ENCODE measurements around the gene SYCE3.

SYCE3 gene

DNA sequence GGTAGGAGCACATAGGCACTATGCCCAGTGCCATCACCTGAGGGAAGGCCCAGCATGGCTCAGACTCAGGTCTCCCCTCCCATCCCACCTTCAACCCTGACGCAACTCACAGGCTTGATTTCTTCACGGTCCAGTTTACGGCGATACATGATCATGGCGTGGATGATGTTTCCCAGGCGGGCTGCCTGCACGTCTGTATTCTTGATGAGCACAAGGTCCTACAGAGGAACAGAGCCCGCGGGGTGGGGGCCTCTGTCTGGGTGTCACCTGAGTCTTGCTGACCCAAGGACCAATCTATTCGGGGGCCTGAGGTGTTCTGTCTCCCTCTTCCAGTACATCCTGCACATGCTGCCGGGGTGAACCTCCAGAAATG, 11.7 kb upstream of the SYCE3 start:
- DNase-seq, result no peak

DNA sequence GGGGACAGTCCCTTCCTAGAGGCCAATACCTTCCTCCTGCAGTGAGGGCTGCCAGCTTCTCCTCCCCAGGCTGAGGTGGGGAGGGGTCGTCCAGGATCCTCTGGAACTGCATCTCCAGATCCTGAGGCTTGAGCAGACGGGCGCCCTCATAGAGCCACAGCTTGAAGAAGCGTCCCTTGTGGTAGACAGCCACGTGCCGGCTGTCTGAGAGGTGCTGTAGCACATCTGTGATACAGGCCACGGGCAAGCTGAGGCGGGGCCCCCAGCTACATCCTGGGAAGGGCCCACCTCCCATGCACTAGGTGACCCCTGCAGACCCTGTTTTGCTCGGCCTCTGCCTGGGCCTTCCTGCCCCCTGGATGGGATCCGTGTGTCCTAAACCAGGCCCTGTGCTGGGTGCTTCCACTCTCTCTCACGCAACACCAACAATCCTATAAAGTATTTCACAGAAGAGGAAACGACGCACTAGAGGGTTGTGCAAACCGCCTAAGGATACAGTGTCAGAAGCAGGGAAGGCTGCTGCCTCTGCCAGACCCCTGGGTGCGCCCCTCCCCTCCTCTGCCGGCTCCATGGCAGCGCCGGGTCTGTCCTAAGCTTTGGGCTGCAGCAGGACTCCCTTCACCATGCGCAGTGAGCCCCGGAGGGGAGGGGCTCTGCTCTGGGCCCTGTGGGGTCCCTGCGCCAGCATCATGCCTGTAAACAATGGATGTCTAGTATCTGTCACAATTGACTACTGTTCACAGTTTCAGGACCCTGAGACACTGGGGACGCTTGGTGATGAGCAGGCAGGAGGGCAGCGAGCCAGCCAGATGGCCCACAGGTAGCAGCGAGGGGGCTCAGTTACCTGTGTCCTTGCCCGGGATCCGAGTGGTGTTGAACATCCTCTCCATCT, 11.0 kb upstream of the SYCE3 start:
- no peak for DNase-seq

DNA sequence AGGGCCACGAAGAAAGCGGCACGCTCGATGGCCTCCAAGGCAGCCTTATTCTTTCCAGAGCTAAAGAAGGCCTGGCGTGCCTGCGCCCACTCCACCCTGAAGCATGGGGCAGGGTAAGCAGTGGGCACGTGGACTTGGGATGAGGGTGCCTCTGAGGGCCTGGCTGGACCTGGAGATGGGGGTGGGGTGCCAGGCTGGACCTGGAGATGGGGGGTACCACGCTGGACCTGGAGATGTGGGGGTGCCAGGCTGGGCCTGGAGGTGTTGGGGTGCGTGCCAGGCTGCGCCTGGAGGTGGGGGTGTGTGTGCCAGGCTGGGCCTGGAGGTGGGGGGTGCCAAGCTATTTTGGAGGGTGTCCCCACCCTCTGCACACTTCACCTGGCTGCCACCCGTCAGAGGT, 10.2 kb upstream of the SYCE3 start:
- no peak for DNase-seq

DNA sequence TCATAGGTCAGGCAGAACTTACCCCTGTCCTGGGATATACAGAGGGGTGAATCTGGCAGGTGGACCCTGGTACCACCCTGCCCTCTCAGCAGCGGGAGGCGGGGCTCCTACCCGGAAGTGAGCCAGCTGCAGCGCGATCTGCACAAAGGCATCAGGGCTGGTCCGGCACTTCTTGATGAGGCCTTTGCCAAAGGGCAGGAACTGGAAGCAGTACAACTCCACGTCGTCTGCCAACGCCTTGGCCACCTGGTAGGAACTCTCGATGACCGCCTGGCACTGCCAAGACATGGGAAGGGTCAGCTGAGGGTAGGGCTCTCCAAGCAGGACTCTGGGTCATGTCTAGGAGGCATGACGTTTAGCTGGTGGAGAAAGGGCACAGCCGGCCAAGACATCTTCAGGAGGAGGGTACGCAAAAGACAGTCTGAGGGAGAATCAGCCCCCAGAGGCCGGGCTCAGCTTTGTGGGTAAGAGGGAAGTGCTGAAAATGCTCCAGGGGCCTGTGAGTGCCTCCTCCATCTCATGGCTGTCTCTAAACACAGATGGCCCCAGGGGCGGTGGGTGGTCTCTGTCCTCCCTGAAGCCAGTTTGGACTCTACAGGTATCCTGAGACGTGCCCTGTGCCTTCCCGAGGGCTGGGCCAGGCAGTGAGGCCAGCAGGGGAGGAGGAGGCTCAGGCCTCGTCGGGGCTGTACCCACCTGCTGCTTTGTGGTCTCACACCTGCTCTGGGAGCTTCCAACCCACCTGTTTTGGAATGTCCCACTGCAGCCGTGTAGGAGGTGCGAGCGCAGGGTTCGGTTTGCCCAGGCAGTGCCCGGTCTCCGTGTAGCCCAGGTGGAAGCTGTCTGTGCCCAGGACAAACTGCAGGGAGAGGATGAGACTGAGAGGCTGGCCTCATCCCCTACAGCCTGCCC, 8.8 kb upstream of the SYCE3 start:
- DNase-seq, result no peak

DNA sequence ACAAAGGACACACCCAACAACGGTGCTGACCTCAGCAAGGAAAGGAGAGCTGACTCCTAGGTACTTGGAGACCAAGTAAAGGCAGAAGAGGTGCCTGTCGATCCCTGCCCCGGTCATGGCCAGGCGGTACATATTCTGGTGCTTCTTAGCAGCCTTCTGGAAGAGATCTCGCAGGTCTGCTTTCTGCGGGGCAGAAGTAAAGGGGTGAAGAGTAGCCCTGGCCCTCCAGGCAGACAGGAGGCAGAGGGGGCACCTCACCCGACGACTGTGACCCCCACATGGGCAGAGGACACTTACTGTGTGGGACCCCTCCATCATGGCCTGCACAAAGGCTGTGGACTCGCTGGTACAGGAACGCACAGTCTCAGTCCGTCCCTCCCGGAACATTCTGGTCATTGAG, 8.1 kb upstream of the SYCE3 start:
- no peak for DNase-seq

DNA sequence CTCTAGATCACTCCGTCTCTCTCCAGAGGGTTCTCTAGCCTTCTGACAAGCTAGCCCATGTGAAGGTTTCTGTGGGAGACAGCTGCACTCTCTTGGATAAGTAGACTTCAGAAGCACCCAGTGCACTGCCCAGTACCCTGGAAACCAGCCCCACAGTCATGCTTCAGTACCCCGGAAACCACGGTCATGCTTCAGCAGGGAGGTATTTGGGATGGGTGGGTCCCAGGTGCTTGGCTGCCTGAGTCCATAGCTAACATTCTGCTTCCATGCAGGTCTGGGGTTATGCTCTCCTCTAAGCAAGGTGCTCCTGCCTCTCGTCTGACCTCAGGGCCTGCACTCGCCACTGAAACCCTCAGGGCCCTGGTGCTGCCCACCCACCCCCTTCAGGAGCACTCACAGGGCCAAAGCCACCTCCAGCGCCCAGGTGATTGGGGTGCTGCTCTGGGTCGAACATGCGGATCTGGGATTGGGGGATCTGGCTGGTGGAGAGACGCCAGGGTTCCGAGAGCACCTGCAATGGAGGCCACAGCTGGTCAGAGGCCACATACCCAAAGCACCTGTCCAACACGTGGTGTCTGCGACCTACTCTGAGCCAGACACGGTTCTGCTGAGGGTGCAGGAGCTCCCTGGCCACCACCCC, 7.3 kb upstream of the SYCE3 start:
- DNase-seq, result no peak

DNA sequence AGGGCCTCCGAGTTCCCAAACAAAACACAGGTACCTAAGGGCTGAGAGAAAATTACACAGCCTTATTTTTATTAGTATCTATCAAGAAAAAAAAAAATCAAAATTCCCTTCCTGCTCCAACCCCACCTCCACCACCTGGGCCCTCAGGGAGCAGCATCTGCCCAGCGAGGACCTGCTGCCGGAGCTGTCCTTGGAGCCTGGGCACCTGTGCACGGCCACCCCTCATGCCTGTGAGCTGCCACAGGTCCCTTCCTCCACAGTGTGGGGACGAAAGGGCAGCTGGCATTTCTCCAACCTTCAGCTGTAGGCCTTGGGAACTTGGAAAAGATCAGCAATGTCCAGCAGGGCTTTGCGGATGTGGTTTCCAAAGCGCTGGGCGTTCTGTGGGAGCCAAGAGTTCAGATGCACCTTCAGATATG, 6.3 kb upstream of the SYCE3 start:
- DNase-seq, result no peak

DNA sequence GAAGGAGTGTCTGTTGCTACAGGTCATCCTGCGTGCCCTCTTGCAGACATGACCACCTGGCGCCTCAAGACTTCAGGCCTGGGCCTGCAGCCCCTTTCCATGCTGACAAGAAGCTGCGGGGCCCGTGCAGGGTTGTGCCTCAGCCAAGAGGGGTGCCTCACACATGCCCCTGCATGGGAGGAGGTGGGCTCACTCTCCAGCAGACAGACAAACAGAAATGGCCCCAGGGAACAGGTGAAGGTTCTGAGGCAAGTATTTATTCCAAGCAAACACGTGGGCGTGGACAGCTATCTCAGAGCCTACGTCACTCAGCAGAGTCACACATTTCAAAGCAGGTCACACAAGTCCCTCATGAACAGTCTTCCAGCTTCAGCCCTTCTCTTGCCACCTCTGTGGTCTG, 5.9 kb upstream of the SYCE3 start:
- DNase-seq, result no peak

DNA sequence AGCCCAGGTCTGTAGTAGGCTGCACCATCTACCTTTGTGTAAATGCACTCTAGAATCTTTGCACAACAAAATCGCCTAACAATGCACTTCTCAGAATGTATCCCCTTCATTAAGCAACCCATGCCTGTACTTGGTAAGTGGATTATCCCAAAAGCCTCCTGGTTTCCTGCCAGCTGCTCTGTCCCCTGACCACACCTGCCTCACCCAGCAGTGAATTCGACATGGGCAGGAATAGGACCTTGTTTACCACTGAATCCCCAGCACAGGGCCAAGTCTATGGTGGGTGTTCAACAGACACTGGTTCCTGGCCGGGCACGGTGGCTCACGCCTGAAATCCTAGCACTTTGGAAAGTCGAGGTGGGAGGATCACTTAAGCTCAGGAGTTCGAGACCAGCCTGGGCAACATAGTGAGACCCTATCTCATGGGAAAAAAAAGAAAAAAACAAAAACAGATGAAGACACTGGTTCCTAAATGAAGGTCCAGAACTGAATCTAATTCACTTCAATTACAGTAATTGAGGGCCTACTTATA, 5.1 kb upstream of the SYCE3 start:
- no peak for DNase-seq

DNA sequence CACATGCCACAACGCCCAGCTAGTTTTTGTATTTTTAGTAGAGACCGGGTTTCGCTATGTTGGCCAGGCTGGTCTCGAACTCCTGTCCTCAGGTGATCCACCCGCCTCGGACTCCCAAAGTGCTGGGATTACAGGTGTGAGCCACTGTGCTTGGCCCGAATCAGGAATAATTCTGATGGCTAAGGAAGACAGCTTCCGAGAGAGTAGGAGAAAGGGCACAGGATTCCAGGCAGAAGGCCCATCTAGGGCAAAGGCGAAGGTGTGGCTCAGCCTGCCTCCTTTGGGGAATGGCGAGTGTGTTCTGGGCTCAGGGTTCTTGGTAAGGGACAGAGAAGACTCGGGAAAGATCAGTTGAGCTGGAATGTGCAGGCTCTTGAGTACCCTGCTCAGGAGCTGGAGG, 1.6 kb upstream of the SYCE3 start:
- no peak for DNase-seq

DNA sequence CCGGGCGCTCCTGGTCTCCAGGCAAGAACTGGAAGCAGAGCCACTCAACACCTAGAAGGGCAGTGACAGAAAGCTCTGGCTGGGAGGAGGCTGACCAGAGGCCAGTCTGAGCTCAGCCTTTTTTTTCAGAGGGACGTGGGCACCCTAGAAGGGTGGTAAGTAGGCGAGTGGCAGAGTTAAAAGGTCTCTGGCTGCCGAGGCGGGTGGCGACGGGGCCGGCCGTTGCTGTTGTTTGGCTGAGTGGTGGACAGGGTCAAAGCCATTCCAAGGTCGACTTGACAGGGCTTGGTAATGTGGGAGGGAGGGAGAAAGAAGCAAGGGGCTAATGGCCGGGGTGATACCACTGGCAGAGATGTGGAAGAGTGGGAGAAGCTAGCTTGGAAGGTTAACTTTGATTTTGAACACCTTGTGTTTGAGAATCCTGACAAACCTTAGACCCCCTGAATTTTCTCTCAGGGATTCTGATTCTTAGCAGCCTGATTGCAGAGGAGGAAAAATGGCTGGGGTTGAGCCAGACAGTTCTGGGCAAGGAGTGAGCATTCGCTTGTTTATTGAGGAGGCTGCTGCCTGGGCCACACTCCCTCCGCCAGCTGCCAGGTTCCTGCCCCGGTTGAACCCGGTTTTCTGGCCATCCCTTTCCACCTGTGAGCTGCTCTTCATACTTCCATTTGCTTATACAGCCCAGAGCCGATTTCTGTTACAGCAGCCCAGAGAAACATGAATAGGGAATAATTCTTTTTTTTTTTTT, 868 bp upstream of the SYCE3 start:
- no peak for DNase-seq

DNA sequence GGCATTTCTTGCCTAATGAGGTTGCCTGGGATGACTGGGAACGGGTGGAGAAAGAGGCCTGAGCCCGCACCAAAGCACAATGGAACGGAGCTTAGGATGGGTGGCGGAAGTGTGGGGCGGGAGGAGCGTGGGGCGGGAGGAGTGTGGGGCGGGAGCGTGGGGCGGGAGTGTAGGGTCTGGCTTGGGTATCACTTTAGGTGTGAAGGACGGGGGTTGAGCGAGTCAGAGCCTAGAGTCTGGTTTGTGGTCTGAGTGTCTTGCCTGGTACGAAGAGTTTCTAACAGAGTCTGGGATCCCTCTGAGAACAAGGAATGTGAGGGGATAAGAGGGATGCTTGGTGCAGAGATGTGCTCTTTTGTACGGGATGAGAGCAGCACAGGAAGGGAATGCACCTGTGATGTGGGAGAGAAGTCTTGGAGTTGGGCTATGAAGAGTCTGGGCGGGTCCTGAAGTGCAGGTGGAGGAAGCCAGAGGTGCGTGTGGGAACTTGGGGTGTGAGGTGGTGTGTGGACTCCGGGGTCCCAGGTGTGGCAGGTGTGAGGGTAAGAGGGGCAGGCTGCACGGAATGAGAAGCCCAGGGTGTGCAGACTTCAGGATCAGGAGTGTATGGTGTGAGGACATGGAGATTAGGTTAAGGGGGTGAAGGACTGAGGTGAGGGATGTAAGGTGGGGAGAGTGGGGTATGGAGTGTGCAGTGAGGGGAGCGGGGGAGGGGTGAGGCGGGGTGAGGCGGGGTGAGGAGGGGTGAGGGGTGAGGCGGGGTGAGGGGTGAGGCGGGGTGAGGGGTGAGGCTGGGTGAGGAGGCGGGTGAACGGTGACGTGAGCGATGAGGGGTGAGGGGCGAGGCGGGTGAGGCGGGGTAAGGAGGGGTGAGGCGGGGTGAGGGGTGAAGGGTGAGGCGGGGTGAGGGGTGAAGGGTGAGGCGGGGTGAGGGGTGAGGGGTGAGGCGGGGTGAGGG, 1.0 kb downstream of the SYCE3 start:
- no peak for DNase-seq

DNA sequence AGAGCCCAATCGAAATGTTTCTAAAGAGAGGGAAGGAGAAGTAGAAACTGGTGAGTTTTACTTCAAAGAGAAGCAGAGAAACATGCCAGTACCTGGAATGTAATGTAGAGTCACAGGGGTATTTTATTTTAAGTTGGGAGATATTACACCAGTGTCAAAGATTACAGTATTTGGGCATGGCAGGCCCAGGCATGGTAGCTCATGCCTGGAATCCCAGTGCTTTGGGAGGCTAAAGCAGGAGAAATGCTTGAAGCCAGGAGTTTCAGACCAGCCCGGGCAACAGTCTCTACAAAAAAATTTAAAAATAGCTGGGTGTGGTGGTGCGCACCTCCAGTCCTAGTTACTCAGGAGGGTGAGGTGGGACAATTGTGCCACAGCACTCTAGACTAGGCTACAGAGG, 2.7 kb downstream of the SYCE3 start:
- DNase-seq, result no peak

DNA sequence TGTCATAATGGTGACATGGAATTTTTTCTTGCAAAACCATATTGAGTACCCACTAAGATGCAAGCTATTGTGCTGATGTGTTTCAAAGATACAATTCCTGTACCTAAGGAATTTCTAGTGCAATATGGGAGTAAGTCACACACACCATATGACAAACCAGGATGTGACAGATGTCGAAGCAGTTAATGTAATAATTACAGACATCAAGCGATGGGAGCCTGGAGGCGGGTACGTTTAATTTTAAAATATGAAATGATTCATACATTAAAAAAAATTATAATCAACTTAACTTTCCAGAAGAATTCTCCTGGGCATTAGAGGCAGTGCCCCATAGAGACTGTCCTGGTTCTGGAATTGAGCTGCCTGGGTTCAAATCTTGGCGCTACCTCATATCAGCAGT, 6.0 kb downstream of the SYCE3 start:
- DNase-seq, result no peak

DNA sequence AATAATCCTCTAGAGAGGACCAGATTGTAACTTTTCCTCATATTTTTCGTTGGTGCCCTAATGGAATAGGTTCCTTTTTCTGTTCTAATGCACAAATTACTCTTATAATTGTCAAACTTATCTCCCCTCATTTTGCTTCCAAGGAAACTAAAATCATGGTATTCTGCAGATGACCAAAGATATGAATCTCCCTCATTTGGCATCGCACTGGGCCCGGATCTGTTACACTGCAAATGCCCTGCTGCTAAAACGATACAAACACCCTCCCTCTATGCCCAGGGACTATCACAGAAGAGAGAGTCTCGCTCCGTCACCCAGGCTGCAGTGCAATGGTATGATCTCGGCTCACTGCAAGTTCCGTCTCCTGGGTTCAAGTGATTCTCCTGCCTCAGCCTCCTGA, 9.4 kb downstream of the SYCE3 start:
- DNase-seq, result no peak

DNA sequence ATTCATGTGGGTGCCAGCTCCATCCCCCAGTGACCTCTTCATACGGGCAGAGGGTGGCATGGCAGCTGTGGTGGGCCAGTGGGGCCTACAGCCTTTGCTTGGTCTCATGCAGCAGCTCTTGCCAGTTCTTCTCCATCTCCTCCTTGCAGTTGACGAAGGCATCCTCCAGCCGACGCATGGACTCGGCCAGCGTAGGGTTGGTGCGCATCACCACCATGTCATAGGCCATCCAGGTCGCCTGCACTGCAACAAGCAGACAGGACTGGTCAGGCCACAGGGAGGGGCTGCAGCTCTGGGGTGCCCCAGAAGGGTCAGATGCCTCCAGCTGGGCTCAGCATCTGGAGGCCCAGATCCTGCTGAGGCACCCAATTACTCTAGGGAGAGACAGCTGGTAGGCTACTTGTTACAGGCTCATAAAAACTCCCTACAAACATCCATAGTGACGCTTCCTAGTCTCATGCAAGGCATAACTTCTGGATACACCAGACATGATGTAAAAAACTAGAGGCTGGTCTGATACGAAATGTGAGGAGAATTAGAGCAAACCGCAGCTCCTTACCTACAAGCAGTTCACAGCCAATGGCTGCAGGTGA, 11.5 kb downstream of the SYCE3 start:
- DNase-seq, result no peak

DNA sequence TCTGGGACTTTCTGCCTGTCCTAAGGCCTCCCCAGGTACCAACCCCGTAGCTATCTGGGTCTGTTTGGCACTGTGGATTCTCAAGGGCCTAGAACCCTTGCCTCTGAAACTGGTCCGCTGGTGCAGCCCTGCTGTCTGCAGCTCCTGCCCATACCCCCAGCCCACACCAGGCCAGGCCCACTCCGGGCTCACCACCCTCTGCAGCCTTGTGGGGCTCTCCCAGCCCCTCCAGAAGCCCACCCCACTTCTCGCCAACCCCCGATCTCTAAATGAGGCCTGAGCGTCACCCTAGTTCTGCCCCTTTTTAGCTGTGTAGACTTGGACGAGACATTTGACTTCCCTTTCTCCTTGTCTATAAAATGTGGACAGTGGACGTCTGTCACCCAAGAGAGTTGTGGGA, 12.3 kb downstream of the SYCE3 start:
- no peak for DNase-seq

DNA sequence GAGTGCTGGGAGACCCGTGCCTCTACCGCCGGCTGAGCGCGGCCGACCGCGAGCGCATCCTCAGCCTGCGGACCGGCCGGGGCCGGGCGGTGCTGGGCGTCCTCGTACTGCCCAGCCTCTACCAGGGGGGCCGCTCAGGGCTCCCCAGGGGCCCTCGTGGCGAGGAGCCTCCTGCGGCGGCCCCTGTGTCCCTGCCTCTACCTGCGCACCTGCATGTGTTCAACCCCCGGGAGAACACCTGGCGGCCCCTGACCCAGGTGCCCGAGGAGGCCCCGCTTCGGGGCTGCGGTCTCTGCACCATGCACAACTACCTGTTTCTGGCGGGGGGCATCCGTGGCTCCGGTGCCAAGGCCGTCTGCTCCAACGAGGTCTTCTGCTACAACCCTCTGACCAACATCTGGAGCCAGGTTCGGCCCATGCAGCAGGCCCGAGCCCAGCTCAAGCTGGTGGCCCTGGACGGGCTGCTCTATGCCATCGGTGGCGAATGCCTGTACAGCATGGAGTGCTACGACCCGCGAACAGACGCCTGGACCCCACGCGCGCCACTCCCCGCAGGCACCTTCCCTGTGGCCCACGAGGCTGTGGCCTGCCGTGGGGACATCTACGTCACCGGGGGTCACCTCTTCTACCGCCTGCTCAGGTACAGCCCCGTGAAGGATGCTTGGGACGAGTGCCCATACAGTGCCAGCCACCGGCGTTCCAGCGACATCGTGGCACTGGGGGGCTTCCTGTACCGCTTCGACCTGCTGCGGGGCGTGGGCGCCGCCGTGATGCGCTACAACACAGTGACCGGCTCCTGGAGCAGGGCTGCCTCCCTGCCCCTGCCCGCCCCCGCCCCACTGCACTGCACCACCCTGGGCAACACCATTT, 13.6 kb downstream of the SYCE3 start:
- no peak for DNase-seq

DNA sequence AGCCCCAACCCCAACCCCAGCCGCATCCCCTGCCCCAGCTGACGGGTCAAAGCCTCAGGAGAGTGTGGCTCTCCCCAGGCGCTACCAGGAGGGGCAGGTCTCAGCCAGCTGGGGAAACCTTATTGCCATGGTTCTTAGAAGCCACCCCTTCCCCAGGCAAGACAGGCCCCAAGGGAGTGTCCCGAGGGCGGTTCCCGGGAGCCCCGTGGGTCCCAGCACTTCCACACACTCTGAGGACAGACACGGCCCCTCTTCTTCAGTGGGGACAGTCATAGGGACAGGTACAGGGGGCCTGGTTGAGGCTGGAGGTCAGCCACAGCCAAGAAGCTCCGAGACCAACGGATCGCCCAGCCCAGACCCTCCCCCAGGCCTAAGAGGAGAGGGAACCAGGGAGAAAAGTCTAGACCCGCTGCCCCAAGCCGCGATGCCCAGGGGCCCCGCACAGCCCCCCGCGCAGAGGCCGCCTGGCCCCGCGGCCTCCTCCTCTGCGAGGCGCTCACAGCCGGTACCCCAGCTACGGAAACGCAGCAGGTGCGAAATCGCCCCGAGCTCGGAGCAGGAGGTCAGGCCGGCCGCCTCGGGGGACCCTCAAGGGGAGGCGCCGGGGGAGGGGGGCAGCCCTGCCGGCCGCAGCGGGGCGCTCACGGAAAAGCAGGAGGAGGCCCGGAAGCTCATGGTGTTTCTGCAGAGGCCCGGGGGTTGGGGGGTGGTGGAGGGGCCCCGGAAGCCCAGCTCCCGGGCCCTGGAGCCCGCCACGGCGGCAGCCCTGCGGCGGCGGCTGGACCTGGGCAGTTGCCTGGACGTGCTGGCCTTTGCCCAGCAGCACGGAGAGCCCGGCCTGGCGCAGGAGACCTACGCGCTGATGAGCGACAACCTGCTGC, 14.4 kb downstream of the SYCE3 start:
- no peak for DNase-seq

Measured in hematopoietic multipotent progenitor cell treated with erythropoietin and hydrocortisone succinate and interleukin-3 and kit ligand, for 6 days (in vitro differentiated cells).